ENCODE measurements around the gene ACADS. TPM values are rescaled to one million over a fixed set of nuclear protein-coding genes. Genes with fewer than 3 reads are reported as not detected.
A peak's percentile ranks its signal among the peaks of the same experiment; 100 is the strongest.

Gene ACADS
- total RNA-seq, 1 experiment from 2014 or later, result 1.8 TPM

DNA sequence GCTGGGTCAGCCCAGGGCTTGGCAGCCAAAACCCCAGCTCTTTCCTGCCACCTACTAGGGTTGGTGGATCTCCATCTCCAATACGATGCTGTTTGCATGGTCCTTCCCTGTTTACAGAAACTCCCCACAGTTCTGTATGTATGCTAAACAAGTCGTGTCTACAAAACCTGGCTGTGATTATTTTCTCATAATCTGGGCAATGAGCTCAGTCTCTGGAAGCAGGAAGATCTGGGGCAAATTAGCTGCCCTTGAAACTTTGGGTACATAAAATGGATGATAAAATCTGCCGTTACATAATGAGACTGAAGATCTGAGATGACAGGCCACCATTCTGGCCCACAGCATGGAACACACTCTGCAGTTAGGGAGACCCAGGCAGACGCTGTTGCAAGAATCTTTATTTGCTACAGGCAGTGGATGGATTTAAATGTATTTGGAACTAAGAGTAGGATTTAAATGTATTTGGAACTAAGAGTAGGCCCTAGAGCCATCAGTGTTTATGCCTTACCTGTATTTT is 31.7 kb downstream of the ACADS start:
- no peak for DNase-seq (ENCODE audit: low spot score)

- no peak for DNase-seq (ENCODE audit: low spot score)
Measured at GRCh38 chr12:120757949-120758348, 32.3 kb downstream of the ACADS start.

DNA sequence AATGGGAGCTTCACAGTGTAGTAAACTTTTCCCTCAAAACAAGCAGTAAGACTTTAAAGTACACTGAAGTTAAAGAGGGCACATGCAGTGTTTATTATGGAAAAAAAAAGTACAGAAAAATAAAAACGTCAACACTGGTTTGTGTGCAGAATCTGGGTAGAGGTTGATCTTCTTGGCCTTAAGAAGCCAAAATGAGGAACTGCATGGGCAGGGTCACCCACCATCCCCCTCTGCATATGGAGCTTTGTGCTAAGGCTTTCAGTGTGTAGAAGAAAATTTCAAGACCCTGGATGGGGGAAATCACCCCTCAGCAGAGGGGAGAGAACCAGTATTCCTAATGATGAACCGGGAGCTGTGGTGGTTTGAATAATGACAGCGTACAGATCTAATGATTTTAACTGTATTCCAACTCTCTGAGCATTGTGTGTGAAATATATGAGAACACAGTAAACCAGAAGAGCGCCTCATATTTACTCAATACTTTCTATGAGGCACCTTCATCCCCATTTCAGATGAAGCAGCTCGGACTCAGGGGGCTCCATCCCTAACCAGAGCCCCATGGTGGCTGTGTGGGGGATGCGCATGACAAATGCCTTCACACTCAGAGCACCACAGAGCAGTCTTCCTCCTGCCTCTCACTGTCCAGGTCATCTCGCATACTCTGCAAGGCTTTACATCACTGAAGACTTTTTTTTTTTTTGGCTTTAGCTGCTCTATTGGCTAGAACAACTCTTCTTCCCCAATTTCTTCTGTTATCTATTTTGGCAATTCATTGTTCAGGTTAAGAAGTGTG is 33.4 kb downstream of the ACADS start:
- no peak for DNase-seq (ENCODE audit: low spot score)

GRCh38 chr12:120759591-120760348 is 34.1 kb downstream of the ACADS start:
- DNase-seq (ENCODE audit: low spot score), result no peak

GRCh38 chr12:120760349-120761254 is 35.0 kb downstream of the ACADS start:
- DNase-seq (ENCODE audit: low spot score), result no peak

- DNase-seq (ENCODE audit: low spot score), result no peak
Measured at GRCh38 chr12:120761519-120761934, 35.9 kb downstream of the ACADS start.

- DNase-seq (ENCODE audit: low spot score), result no peak
Measured at GRCh38 chr12:120762086-120762485, 36.5 kb downstream of the ACADS start.

GRCh38 chr12:120763250-120763649 is 37.6 kb downstream of the ACADS start:
- DNase-seq (ENCODE audit: low spot score), result no peak

DNA sequence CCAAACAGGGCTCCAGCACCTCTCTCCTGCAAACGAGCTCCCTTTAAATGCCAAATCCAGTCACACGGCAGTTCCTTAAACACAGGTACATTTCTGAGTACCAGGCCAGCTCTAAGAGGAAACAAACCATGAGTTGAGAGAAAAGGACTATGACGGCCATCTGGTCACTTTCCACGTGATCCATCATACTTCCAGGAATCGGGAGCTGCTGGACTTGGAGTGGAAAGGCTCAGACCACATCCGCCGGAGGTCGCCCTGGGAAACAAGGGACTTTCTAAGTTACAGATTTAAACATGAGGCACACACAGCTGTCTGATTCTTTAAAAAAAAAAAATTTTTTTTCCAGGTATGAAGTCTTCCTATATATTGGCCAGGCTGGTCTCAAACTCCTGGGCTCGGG is 39.2 kb downstream of the ACADS start:
- DNase-seq (ENCODE audit: low spot score), result no peak

- no peak for DNase-seq (ENCODE audit: low spot score)
Measured at GRCh38 chr12:120766566-120766965, 40.9 kb downstream of the ACADS start.

DNA sequence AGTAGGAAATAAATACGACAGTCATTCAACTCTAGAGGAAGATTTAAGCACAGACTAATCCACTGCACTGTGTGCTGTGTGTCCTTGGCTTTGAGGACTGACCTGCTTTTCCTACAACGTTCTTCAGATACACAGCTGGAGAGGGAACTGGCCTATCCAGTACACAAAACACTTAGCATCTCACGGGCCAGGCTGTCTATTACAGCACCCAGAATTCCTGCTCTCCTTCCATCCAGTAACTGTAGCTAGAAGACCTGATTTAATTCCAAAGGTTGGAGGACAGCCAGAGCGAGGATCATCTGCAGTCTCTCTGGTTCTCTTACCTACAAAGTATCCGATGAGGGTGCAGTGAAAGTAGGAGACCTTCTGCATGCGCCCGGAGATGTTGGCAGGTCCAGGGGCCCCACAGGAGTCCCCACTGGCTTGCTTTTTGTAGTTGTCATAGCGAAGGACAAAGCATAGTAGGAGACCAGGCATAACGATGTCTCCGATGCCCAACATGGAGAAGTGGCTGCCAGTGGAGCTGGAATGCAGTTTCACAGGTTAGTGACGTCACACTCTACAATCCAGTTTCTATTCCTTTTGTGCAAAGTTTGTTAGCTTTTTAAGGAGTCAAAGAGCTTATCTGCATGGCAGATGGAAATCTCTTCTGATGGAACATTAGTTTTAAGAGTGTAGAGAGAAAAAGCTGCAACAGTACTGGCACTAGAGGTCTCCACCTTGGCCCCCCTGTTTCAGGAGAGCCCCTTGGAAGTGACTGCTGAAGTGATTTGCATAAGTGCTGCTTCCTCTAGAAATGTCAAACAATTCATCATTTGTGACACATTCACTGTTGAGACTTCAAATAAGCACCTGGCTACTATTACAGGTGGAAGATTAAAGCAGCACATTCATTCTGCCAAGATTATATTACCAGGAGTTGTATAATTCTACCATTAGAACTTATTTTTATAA is 41.7 kb downstream of the ACADS start:
- no peak for DNase-seq (ENCODE audit: low spot score)

DNA sequence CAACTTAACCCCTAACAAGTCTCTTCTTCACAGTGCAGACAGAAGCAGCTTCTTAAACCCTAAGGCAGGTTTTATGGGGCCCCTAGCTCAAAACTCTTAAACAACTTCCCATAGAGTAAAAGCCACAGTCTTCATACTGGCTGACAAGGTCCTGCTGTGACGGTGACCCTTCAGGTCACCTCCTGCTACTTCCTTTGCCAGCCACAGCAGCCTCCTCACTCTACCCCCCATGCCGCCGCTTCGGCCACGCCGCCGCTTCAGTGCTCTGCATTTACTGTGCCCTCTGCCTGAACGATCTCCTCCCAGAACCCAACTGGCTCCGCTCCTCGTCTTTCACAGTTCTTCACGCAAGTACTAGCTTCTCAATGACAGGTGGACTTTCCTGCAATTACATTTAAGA is 45.5 kb downstream of the ACADS start:
- DNase-seq (ENCODE audit: low spot score), result no peak

- no peak for DNase-seq (ENCODE audit: low spot score)
Measured at GRCh38 chr12:120774169-120774916, 48.7 kb downstream of the ACADS start.

DNA sequence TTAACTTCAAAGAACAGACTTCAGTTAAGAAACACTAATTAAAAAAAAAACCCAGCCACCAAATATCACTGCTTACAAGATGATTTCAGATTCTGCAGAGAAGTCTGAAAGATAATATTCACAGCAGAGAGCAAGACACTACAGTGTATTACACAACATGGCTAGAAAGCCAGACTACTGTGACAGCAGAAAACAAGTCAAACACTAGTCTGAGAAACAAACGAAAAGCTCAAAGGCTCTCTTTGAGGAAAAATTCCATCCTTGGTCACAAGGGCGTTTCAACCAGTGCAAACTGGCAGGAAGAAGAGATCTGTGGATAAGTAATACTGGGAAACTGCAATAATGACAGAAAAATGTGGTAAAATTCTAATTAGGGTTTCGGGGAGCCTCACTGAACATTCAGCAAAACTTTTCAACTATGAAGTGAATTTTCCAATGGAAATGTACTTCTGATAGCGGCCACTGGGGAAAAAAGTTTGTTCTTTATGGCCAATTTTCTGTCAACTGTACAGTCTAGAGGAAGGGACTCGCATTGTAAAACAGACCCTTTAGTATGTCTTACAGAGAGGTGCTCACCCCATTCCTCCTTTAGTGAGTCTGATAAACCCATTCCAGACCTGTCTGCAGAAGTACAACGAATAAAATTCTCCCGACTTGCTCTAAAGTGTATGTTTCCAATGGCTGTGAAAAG is 50.4 kb downstream of the ACADS start:
- DNase-seq (ENCODE audit: low spot score), result no peak

- DNase-seq (ENCODE audit: low spot score), result peak; percentile 66
Measured at GRCh38 chr12:120783197-120783596, 57.6 kb downstream of the ACADS start.

DNA sequence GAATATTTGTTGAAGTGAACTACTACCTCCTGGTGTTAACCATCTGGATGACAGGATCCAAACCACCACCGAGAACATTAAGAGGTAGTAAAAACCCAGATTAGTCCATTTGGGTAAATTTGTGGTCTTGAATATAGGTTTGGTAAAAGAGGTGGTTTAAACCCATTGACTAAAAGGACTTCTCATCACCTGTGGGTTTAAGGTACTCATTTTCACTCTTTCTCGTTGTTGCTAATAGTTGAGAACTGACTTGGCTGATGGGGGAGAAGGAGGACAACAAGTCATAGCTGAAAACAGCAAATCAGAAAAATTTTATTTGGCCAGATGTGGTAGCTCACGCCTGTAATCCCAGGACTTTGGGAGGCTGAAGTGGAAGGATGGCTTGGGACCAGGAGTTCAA is 59.2 kb downstream of the ACADS start:
- DNase-seq (ENCODE audit: low spot score), result no peak

DNA sequence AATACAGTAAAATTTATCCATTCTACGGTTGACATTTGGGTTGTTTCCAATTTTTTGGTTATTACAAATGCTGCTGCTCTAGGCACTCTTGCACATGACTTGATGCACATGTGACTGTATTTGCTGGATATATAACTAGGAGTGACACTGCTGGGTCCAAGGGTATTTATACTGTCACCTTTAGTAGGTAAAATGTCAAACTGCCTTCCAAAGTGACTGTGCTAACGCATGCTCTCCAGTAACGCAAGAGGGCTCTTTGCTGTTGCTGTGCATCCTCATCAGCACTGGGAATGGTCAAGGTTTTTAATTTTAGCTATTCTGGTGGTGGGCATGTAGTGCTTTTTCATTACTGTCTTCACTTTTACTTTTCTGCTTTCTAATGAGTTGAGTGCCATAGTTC is 62.3 kb downstream of the ACADS start:
- no peak for DNase-seq (ENCODE audit: low spot score)
